Activated CD8-positive, alpha-beta memory T cell treated with anti-CD3 and anti-CD28 coated beads, Interleukin-2, amount 50 U/mL, for 1 hour (primary cell): Measurements from ENCODE around the gene PLXNA2.

Experiments
- DNase-seq: peaks from one replicate; pipeline ENCODE4 v3.0.0-alpha.2; 2020; ENCODE audit errors: extremely low read depth

Gene PLXNA2

DNA sequence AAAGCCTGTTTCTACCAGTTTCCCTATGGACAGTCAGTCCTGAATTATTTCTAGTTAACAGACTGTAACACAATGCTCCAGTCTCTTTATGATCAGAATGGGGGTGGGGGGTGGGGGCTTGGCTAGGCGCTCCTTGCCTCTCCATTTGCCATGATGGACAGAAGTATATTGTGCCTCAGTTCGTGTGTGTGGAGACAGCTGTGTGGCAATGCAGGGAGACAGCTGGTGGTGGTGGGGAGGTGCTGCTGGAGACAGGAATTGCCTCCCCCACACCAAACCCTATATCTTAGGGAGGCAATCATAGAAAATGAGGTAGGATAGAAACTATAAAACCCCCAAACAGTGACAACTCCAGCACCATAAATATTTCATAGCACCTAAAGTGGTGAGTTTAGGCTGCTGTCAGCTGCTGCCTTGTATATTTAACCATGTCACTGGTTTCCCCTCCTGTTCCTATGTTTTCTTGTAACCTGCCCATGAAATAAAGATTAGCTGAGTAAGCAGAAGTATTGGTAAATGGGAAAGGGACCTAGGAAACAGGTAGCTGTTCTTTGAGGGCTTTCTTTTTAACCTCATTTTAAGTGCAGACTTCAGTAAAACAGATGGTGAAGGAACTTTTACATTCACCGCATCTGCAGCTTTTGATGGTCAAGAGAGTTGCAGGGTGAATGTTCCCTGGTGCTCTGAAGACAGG lies 3.4 kb downstream of the PLXNA2 start:
- DNase-seq, result no peak

GRCh38 chr1:208239473-208240381 lies 4.5 kb downstream of the PLXNA2 start:
- DNase-seq, result no peak

DNA sequence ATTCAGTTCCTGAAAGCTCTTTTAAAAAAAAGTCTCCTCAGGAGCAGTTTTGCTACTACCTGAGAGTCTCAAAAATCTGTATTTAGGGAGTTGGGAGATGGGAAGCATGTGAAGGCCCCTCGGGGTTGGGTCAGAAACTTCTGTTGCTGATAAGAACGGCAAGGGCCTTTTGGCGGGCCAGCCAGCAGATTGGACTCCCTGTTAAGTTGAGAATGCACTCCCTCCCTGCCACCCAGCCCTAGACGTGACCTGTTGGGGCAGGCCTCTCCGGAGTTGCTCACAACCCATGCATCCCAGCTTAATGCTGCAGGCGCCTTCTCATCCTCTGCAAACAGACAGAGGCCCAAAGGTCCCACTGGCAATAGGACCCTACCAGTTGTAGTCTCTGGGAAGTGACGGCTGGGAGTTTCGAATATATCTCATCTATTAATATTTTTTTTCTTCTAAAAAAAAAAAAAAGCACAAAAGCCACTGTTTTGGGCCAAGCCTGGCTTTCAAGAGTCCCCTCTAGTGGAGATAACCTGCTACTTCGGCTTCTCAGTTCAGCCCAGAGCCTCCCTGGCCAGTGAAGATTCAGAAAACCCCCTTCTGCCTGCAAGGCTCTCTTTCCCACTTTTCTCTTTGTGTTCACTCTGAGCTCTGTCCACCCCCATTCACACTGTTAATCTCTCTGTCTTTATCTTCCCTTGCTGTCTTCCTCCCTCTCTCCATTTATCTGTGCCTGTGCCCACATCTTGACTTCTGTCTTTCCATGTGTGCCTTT lies 5.3 kb downstream of the PLXNA2 start:
- DNase-seq, result no peak

DNA sequence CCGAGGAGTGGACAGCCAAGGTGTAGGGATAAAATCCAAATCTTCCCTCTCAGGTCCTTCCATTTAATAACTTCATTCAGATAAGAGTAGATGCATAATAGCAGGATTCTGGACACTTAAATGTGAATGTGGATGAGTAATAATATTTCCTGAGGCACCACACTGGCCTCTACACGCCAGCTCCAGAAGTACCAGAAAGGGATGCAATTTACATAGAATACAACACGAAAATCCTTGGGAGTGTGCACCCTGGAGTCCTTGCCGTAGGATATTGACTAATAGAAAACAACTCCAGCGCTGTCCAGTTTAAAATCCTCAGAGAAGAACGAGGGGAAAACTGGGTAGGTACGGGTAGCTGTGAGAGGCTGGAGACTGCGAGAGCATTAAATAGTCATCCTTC lies 6.9 kb downstream of the PLXNA2 start:
- no peak for DNase-seq

DNA sequence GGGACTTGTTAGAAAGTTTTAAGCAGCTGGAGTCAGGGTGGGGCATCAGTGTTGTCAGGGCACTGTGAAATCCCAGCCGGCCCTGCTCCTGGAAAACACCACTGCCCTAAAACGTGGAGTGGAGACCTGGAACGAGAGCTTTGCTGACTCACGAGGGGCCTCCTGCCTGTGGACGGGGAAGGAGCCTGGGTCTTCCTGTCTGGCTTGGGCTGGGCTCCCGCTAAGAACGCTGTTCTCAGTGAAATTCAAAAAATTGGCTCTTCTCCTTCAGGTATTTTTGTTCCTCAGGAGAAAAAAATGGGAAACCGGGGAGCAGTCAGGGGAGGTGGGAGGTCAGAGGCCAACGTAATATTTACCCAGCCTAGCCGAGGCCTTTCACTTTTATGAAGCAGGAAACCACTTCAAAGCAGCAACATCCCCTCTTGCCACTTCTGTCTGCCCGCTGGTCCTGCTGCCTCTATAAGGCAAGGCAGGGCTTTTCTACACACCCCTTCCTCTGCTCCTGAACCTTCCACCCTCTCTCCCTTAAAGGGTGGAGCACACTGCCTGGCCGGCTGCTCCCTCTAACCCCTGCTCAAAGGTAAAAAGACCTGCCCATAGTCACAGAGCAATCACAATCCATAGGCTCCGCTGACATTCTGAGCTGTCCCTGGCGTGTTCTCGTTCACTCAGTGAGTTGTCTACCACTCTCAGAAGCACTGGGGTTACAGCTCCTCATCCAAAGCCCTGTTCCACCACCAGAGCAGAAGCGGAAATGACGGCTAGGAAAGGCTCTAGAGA lies 8.0 kb downstream of the PLXNA2 start:
- no peak for DNase-seq

GRCh38 chr1:208235356-208235981 lies 8.7 kb downstream of the PLXNA2 start:
- no peak for DNase-seq

GRCh38 chr1:208234721-208235120 lies 9.5 kb downstream of the PLXNA2 start:
- DNase-seq, result no peak

- no peak for DNase-seq
These were observed 10.2 kb downstream of the PLXNA2 start for GRCh38 chr1:208233978-208234377.

DNA sequence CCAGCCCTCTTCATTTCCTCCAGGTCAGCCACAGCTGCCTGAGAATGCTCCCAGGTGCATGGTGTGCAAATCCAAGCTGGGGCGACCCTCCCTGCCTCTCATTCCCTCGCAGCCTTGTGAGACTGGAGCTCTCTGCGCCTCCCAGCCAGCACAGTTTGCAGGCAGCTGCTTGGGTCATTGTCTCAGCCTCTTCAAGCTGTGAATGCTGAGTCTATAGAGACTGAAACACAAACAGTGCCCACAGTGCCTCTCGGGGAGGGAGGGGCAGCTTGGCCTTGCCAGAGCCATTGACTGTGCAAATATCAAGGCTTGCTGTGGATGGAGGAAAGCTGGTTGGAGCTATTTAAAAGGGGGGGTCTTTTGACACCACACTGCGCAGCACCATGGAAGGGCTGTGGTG lies 10.6 kb downstream of the PLXNA2 start:
- no peak for DNase-seq

DNA sequence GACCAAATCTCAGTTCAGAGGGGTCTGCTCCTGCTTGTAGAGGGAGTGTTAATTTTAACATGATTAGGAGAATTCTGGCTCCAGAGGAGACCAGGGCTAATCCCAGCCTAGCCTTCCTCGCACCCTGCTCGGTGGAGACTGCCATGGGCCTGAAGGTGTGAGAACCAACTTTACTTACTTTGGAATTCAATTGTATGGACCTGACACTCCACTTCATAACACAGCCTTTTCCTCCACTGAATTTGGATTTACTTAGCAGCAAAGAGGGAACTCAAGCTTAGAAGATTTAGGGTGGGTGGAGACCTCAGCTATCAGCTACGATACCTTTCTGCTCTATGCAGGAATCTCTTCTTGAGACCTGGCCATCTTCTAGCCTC lies 11.5 kb downstream of the PLXNA2 start:
- DNase-seq, result no peak

- no peak for DNase-seq
These were observed 12.1 kb downstream of the PLXNA2 start for GRCh38 chr1:208231881-208232661.

GRCh38 chr1:208230668-208231529 lies 13.3 kb downstream of the PLXNA2 start:
- no peak for DNase-seq

- no peak for DNase-seq
These were observed 15.6 kb downstream of the PLXNA2 start for GRCh38 chr1:208228550-208228949.

- no peak for DNase-seq
These were observed 16.2 kb downstream of the PLXNA2 start for GRCh38 chr1:208228026-208228425.

- no peak for DNase-seq
These were observed 16.8 kb downstream of the PLXNA2 start for GRCh38 chr1:208227366-208227765.

GRCh38 chr1:208225954-208226937 lies 17.9 kb downstream of the PLXNA2 start:
- DNase-seq, result no peak

- DNase-seq, result no peak
These were observed 19.9 kb downstream of the PLXNA2 start for GRCh38 chr1:208224192-208224713.

GRCh38 chr1:208223136-208223535 lies 21.0 kb downstream of the PLXNA2 start:
- no peak for DNase-seq
